ENCODE results near the gene SRRM2.

The SRRM2 gene

GRCh38 chr16:2713985-2714774 lies 38.3 kb upstream of the SRRM2 start:
- H3K27me3 ChIP-seq (ENCODE audit: control insufficient read depth, insufficient read depth, low read length) = no peaks in the 10 kb centered on the region
- no peak overlapping the region for H3K27ac ChIP-seq
- no peaks in the 10 kb centered on the region for H3K79me2 ChIP-seq
- no peaks in the 10 kb centered on the region for H3K9me3 ChIP-seq (ENCODE audit: control insufficient read depth, low read length)
- H3K4me2 ChIP-seq (ENCODE audit: low read length) = no peak overlapping the region
- no peak overlapping the region for H2AFZ ChIP-seq
- H3K9ac ChIP-seq = no peak overlapping the region
- no peak overlapping the region for H3K4me3 ChIP-seq (ENCODE audit: low read depth, low read length)
- no peaks in the 10 kb centered on the region for H3K4me1 ChIP-seq
- TF ChIP-seq CTCF (IDR thresholded peaks at IDR 0.05) = no peak
- no peaks in the 10 kb centered on the region for H3K36me3 ChIP-seq (ENCODE audit: control insufficient read depth, insufficient read depth, low read length)

GRCh38 chr16:2715064-2715463 lies 37.4 kb upstream of the SRRM2 start:
- H3K4me3 ChIP-seq (ENCODE audit: low read depth, low read length) = no peak overlapping the region
- no peak overlapping the region for H3K4me2 ChIP-seq (ENCODE audit: low read length)
- no peak for TF ChIP-seq CTCF (IDR thresholded peaks at IDR 0.05)
- H2AFZ ChIP-seq = peak overlapping the region; percentile 56
- no peaks in the 10 kb centered on the region for H3K36me3 ChIP-seq (ENCODE audit: control insufficient read depth, insufficient read depth, low read length)
- no peaks in the 10 kb centered on the region for H3K79me2 ChIP-seq
- peaks cover 7% of the 10 kb centered on the region for H3K4me1 ChIP-seq
- no peak overlapping the region for H3K27ac ChIP-seq
- no peak overlapping the region for H3K9ac ChIP-seq
- H3K9me3 ChIP-seq (ENCODE audit: control insufficient read depth, low read length) = no peaks in the 10 kb centered on the region
- H3K27me3 ChIP-seq (ENCODE audit: control insufficient read depth, insufficient read depth, low read length) = no peaks in the 10 kb centered on the region

DNA sequence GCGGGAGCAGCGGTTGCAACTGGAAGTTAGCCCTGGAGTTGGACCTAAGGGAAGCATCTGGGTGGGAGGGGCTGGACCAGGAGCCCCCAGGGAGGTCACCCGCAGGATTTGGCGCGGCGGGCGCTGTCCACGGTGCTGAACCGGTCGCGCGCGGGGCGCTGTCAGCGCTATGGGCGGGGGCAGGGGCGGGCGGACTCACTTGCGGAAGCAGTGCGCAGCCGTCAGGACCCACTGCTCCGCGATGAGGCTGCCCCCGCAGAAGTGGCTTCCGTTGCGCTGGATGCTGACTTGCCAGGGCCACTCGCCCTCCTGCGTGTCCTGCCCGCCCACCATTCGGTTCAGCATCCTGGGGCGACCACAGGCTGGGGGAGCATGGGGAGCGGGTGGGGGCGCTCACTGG lies 36.9 kb upstream of the SRRM2 start:
- no peak overlapping the region for H3K9ac ChIP-seq
- no peak overlapping the region for H3K27ac ChIP-seq
- no peak overlapping the region for H3K4me3 ChIP-seq (ENCODE audit: low read depth, low read length)
- no peaks in the 10 kb centered on the region for H3K79me2 ChIP-seq
- H3K36me3 ChIP-seq (ENCODE audit: control insufficient read depth, insufficient read depth, low read length) = no peaks in the 10 kb centered on the region
- TF ChIP-seq CTCF (IDR thresholded peaks at IDR 0.05) = no peak
- peak overlapping the region; percentile 56 for H2AFZ ChIP-seq
- no peaks in the 10 kb centered on the region for H3K9me3 ChIP-seq (ENCODE audit: control insufficient read depth, low read length)
- peaks cover 8% of the 10 kb centered on the region for H3K4me1 ChIP-seq
- no peak overlapping the region for H3K4me2 ChIP-seq (ENCODE audit: low read length)
- no peaks in the 10 kb centered on the region for H3K27me3 ChIP-seq (ENCODE audit: control insufficient read depth, insufficient read depth, low read length)

DNA sequence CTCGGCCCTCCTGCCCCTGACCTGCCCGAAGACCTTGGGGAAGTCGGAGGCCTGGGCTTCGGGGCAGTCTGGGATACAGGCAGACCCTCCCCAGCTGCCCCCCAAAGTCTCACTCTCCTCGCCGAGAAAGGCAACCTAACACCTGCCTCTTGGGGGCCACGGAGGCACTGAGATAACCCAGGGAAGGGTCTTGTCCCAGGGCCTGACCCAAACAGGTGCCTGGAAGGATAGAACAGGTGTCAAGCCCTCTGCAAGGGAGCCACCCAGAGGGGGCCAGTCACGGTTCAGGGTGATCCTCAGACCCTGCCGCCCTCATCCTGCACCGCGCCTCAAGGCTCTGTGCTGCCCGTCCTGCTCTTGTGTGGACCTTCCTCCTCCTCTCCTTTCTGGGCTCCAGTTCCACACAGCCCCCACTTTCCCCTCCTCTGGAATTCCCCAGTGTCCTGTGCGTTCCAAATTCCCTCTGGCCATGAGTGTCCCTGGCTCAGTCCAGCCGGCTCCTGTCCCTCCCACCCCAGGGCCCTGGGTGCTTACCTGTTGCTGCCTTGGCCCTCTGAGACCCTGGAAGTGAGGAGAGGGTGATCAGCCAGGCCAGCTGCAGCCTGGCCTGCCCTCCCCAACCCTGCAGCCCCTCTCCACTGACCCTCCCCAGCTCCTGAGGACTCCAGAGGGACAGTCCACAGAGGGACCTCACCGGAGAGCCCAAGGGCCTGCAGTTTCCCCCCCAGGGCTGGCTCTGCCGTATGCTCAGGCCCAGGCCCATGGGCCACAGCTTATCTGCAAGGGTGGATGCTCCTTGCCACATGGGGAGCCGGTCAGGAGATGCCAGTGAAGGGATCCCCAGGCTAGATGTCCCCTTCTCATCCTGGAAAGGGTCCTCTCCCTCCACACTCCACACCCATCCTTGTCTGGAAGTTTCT lies 36.2 kb upstream of the SRRM2 start:
- H3K9ac ChIP-seq = no peak overlapping the region
- H3K27me3 ChIP-seq (ENCODE audit: control insufficient read depth, insufficient read depth, low read length) = no peaks in the 10 kb centered on the region
- peaks cover 8% of the 10 kb centered on the region for H3K4me1 ChIP-seq
- no peak for TF ChIP-seq CTCF (IDR thresholded peaks at IDR 0.05)
- H3K4me2 ChIP-seq (ENCODE audit: low read length) = no peak overlapping the region
- H3K79me2 ChIP-seq = no peaks in the 10 kb centered on the region
- H3K9me3 ChIP-seq (ENCODE audit: control insufficient read depth, low read length) = no peaks in the 10 kb centered on the region
- peak overlapping the region; percentile 56 for H2AFZ ChIP-seq
- H3K36me3 ChIP-seq (ENCODE audit: control insufficient read depth, insufficient read depth, low read length) = no peaks in the 10 kb centered on the region
- H3K27ac ChIP-seq = no peak overlapping the region
- no peak overlapping the region for H3K4me3 ChIP-seq (ENCODE audit: low read depth, low read length)
